Stimulated activated CD4-positive, alpha-beta T cell treated with anti-CD3 and anti-CD28 coated beads, TNF-alpha, amount 100 ng/mL, for 1 hour (primary cell): ENCODE data around the gene TBKBP1.

ENCODE experiments used
- DNase-seq, 3 donors: peaks; one replicate each; pipeline ENCODE4 v3.0.0-alpha.2; 2020; ENCODE audit warnings: low read depth in 3 of 3, low spot score in 1 of 3

TBKBP1 gene

GRCh38 chr17:47698749-47699535, 5.0 kb downstream of the TBKBP1 start:
- DNase-seq = peak; percentile 49 to 91 (median 67)

- no peak for DNase-seq
Measured at GRCh38 chr17:47699536-47699840, 5.5 kb downstream of the TBKBP1 start.

GRCh38 chr17:47700471-47701449, 6.8 kb downstream of the TBKBP1 start:
- no peak for DNase-seq

- DNase-seq = no peak
Measured at GRCh38 chr17:47701608-47702007, 7.6 kb downstream of the TBKBP1 start.

GRCh38 chr17:47702391-47702995, 8.5 kb downstream of the TBKBP1 start:
- DNase-seq = no peak

GRCh38 chr17:47703191-47703591, 9.2 kb downstream of the TBKBP1 start:
- peak in 1 of 3 donors; percentile 43 for DNase-seq

- DNase-seq = no peak
Measured at GRCh38 chr17:47703671-47704070, 9.7 kb downstream of the TBKBP1 start.

- DNase-seq = no peak
Measured at GRCh38 chr17:47704116-47704515, 10.2 kb downstream of the TBKBP1 start.

- DNase-seq = no peak
Measured at GRCh38 chr17:47704736-47705135, 10.8 kb downstream of the TBKBP1 start.

GRCh38 chr17:47705536-47706530, 11.9 kb downstream of the TBKBP1 start:
- peak in 1 of 3 donors; percentile 39 for DNase-seq

- DNase-seq = no peak
Measured at GRCh38 chr17:47707056-47707804, 13.3 kb downstream of the TBKBP1 start.

GRCh38 chr17:47707884-47708283, 13.9 kb downstream of the TBKBP1 start:
- no peak for DNase-seq

- DNase-seq = no peak
Measured at GRCh38 chr17:47708312-47708863, 14.4 kb downstream of the TBKBP1 start.

GRCh38 chr17:47708864-47709541, 15.0 kb downstream of the TBKBP1 start:
- no peak for DNase-seq

GRCh38 chr17:47709594-47709993, 15.6 kb downstream of the TBKBP1 start:
- DNase-seq = no peak

- no peak for DNase-seq
Measured at GRCh38 chr17:47711366-47712099, 17.6 kb downstream of the TBKBP1 start.

- no peak for DNase-seq
Measured at GRCh38 chr17:47712330-47713023, 18.5 kb downstream of the TBKBP1 start.
